Camera-type eye (tissue), 1 donor: ENCODE measurements around the gene TMEM255B. TPM values are rescaled to one million over a fixed set of nuclear protein-coding genes. Genes with fewer than 3 reads are reported as not detected.

ENCODE experiments used
- total RNA-seq: library from RNA; depleted of rRNA; stranded (reverse); fragments of >200 nt; gene quantifications from one replicate; pipeline ENCODE4 v1.2.3, GENCODE V29; 2014

Gene TMEM255B
- 4.9 TPM for total RNA-seq

DNA sequence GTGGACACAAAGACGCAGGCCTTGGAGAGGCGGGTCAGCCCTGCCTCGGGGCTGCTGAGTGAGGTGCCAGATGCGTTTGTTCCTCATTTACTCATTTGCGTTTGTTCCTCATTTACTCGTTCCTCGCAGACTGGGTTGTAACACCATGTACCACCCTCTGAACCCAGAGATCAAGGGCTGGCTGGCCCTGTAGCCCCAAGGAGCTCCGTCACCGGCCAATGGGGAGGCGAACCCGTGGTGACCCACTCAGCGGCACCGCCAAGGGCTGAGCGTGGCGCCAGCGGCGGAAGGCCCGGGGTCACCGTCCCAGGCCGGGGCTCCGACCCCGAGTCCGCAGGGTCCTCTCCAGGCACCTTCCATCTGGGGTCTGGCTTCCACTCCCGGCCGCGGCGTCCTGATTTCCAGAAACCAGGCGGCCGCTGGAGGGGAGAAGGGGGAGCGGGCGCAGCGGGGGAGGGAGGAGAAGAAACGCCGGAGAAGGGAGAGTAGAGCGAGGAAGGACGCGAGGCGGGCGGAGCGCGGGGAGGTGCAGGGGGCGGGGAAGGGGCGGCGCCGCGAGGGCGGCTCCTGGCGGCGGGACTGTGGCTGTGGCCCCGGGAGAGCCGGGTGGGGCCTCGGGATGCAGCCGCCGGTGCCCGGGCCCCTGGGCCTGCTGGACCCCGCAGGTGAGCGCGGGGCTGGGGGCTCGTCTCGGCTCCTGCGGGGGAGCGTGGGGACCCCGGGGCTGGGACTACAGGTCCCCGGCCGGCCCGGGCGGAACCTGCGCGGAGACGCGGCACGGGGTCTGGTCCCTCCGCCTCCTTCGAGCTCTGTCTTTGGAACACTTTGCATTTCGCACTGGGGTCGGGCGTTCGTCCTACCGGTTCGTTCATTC lies at the start of gene TMEM255B:
TMEM255B (plus strand) TSS at position 576 of the 874 bp plus-strand sequence; CDS start at position 620, 44 bp downstream.

DNA sequence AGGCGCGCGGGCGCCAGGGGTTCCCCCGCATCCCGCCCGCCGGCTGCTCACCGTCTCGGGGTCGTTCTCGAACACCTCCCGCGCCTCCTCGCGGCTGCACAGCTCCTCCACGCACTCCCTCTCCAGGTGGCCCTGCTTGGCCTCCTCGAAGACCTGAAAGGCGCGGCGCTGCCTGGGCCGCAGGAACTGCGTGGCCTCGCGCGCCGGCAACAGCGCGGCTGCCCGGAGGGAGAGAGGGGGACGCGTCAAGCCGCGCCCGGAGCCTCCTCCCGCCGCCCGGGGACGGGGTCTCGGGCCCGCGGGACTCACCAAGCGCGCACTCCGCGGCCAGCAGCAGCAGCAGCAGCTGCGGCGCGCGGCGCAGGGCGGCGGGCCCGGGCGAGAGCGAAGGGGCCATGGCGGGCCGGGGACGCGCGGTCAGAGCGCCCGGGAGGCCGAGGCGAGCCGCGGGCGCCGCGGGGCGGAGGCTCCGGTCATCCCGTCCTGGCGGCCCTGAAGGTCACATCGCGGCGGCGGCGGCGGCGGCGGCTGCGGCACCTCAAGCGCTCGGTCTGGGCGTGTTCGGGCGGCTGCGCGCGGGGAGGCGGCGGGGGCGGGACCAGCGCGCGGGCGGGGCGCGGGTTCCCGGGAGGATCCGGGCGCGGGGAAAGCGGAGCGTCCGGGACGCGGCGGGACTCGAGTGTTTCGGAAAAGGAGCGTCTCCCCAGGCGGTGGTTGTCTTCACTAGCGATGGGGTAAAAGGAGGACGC lies 104.7 kb downstream of the TMEM255B start, which contains the start of gene GAS6:
GAS6 (minus strand) TSS at position 553 of the 749 bp plus-strand sequence; CDS start at position 397, 156 bp downstream.

Other genes starting within 250 kb of the TMEM255B start
- 77.4 TPM for gene TFDP1, start 174.5 kb upstream of the TMEM255B start, total RNA-seq
- gene ATP4B, start 101.0 kb upstream of the TMEM255B start, total RNA-seq = not detected
- gene GRK1, start 92.0 kb upstream of the TMEM255B start, total RNA-seq = 25.6 TPM
- 61.8 TPM for gene GAS6, start 104.8 kb downstream of the TMEM255B start, total RNA-seq
- gene C13orf46, start 214.8 kb downstream of the TMEM255B start, total RNA-seq = 1.7 TPM